HCT116 (cell line): ENCODE measurements around the gene TMEM175. TPM values are rescaled to one million over a fixed set of nuclear protein-coding genes. Genes with fewer than 3 reads are reported as not detected.

Experiments
- ATAC-seq: fragments of 200-7000 bp; cut with Tn5 transposase; 2 replicates; pipeline ENCODE4 v1.9.1; 2020; ENCODE audit warnings: mild to moderate bottlenecking, moderate library complexity
- BruUV-seq: library from RNA; stranded (reverse); fragments of 400-500 nt; replicated peaks from 2 replicates; lab custom pipeline; 2021; lab: Mats Ljungman, UMichigan
- CTCF ChIA-PET: fragments of 300-600 bp; sonication (Branson Sonifier 250); formaldehyde crosslinking; loops from one replicate; lab custom pipeline; 2021; ENCODE audit warnings: antibody characterized with exemption; lab: Charles Lee
- POLR2A ChIA-PET: fragments of 300-600, 350-600 bp; sonication (Branson Sonifier 250); formaldehyde crosslinking; loops from one replicate; lab custom pipeline; 2021; ENCODE audit warnings: antibody characterized with exemption; lab: Charles Lee
- RAD21 ChIA-PET, 2 experiments: fragments of 300-600 bp; sonication (Branson Sonifier 250); formaldehyde crosslinking; loops; one replicate each; lab custom pipeline; 2023; ENCODE audit warnings: low total read pairs in 2 of 2; ENCODE audit not compliant: uncharacterized antibody in 2 of 2, unreplicated experiment in 2 of 2, low non-redundant PET in 1 of 2; lab: Charles Lee
- DNase-seq: peaks from one replicate; pipeline ENCODE4 v3.0.0-alpha.2; 2010; ENCODE audit warnings: low read depth, low spot score
- H2AFZ ChIP-seq: fragments of 200-600 bp; shearing (Covaris generic), sonication (generic); 2 replicates; pipeline ENCODE4 v1.6.1; 2017; ENCODE audit warnings: low read depth, mixed run types, mixed read lengths, antibody characterized with exemption, low read length; ENCODE audit not compliant: poor library complexity, severe bottlenecking
- H3K27ac ChIP-seq: 2 replicates; pipeline ENCODE4 v1.5.1; 2012; ENCODE audit warnings: low read depth, low read length
- H3K27me3 ChIP-seq: fragments of 200-600 bp; sonication (generic); 2 replicates; pipeline ENCODE4 v1.6.1; 2016; ENCODE audit warnings: mixed run types, low read length, mixed read lengths; ENCODE audit not compliant: insufficient read depth
- H3K36me3 ChIP-seq, 2 experiments: fragments of 200-500 bp in 1 of 2; fragments of 200-600 bp in 1 of 2; sonication (Bioruptor generic) in 1 of 2; sonication (generic) in 1 of 2; 2 replicates each; pipeline versions ENCODE4 v1.5.1 to v1.6.1; 2014 to 2016; ENCODE audit warnings: low read length in 2 of 2, inconsistent platforms in 1 of 2, mixed read lengths in 1 of 2, mixed run types in 1 of 2; ENCODE audit not compliant: insufficient read depth in 2 of 2, control insufficient read depth in 1 of 2
- H3K4me1 ChIP-seq, 2 experiments: fragments of 200-600 bp in 1 of 2; sonication (generic) in 1 of 2; 2 replicates each; pipeline versions ENCODE4 v1.5.1 to v1.6.1; 2012 to 2017; ENCODE audit warnings: low read length in 2 of 2, inconsistent platforms in 1 of 2, mild to moderate bottlenecking in 1 of 2, mixed read lengths in 1 of 2, mixed run types in 1 of 2, moderate library complexity in 1 of 2; ENCODE audit not compliant: insufficient read depth in 2 of 2, control insufficient read depth in 1 of 2
- H3K4me2 ChIP-seq: fragments of 200-600 bp; sonication (generic); 2 replicates; pipeline ENCODE4 v1.6.1; 2017; ENCODE audit warnings: mixed run types, low read length, mixed read lengths
- H3K4me3 ChIP-seq, 2 experiments: fragments of 200-600 bp in 1 of 2; sonication (generic) in 1 of 2; replicated peaks in 1 of 2; 2 replicates each; pipeline ENCODE4 v1.5.1; 2011 to 2016; ENCODE audit warnings: low read length in 2 of 2, control low read depth in 1 of 2, low read depth in 1 of 2, mild to moderate bottlenecking in 1 of 2, mixed read lengths in 1 of 2, mixed run types in 1 of 2
- H3K79me2 ChIP-seq: fragments of 200-600 bp; sonication (generic); 2 replicates; pipeline ENCODE4 v1.6.1; 2017; ENCODE audit warnings: mild to moderate bottlenecking, mixed run types, low read length, moderate library complexity, mixed read lengths; ENCODE audit not compliant: insufficient read depth
- H3K9ac ChIP-seq: fragments of 200-600 bp; sonication (generic); 2 replicates; pipeline ENCODE4 v1.6.1; 2016; ENCODE audit warnings: low read length, mixed read lengths
- H3K9me2 ChIP-seq: fragments of 200-600 bp; sonication (generic), shearing (Covaris generic); 2 replicates; pipeline ENCODE4 v1.6.1; 2017; ENCODE audit warnings: mixed run types, mild to moderate bottlenecking, moderate library complexity; ENCODE audit not compliant: insufficient read depth
- H3K9me3 ChIP-seq, 2 experiments: fragments of 200-500 bp in 1 of 2; fragments of 200-600 bp in 1 of 2; sonication (Bioruptor generic) in 1 of 2; sonication (generic) in 1 of 2; 2 replicates each; pipeline ENCODE4 v1.6.1; 2014 to 2017; ENCODE audit warnings: low read length in 2 of 2, mixed read lengths in 2 of 2, inconsistent platforms in 1 of 2, low read depth in 1 of 2, mild to moderate bottlenecking in 1 of 2, mixed run types in 1 of 2, moderate library complexity in 1 of 2; ENCODE audit not compliant: control insufficient read depth in 1 of 2, insufficient read depth in 1 of 2
- H4K20me1 ChIP-seq: fragments of 200-600 bp; sonication (generic), shearing (Covaris generic); 2 replicates; pipeline ENCODE4 v1.6.1; 2017; ENCODE audit warnings: mixed run types, mild to moderate bottlenecking, moderate library complexity; ENCODE audit not compliant: insufficient read depth
- ATF3 ChIP-seq: IDR thresholded peaks from 2 replicates; pipeline ENCODE4 v1.6.1; 2012
- CBX3 ChIP-seq: IDR thresholded peaks from 2 replicates; pipeline ENCODE4 v1.6.1; 2012; ENCODE audit warnings: low read depth
- CTCF ChIP-seq, 3 experiments: fragments of 200-600 bp in 1 of 3; sonication (generic) in 1 of 3; IDR thresholded peaks in 2 of 3; conservative IDR thresholded peaks in 1 of 3; 2 replicates each; pipeline ENCODE4 v1.5.1; 2012 to 2017; ENCODE audit warnings: low read depth in 2 of 3, low read length in 2 of 3, antibody characterized with exemption in 1 of 3, borderline replicate concordance in 1 of 3, control low read depth in 1 of 3, mild to moderate bottlenecking in 1 of 3, mixed read lengths in 1 of 3, mixed run types in 1 of 3, moderate library complexity in 1 of 3; ENCODE audit not compliant: insufficient read depth in 1 of 3
- ELF1 ChIP-seq: IDR thresholded peaks from 2 replicates; pipeline ENCODE4 v1.6.1; 2012; ENCODE audit warnings: low read depth, borderline replicate concordance
- EZH2 ChIP-seq: fragments of 200-600 bp; sonication (generic); IDR thresholded peaks from 2 replicates; pipeline ENCODE4 v1.6.1; 2017; ENCODE audit warnings: antibody characterized with exemption, mixed run types
- FOSL1 ChIP-seq: IDR thresholded peaks from 2 replicates; pipeline ENCODE4 v1.6.1; 2012; ENCODE audit warnings: low read depth
- MAX ChIP-seq: IDR thresholded peaks from 2 replicates; pipeline ENCODE4 v1.6.1; 2012
- POLR2AphosphoS5 ChIP-seq: IDR thresholded peaks from 2 replicates; pipeline ENCODE4 v1.6.1; 2011; ENCODE audit warnings: mild to moderate bottlenecking, low read depth, low read length, moderate library complexity
- SP1 ChIP-seq: IDR thresholded peaks from 2 replicates; pipeline ENCODE4 v1.6.1; 2012; ENCODE audit warnings: low read depth
- SRF ChIP-seq: IDR thresholded peaks from 2 replicates; pipeline ENCODE4 v1.6.1; 2012; ENCODE audit warnings: low read depth
- TCF7L2 ChIP-seq: IDR thresholded peaks from 2 replicates; pipeline ENCODE4 v1.7.0; 2011; ENCODE audit warnings: borderline replicate concordance, inconsistent platforms; ENCODE audit not compliant: insufficient read depth, insufficient read length; ENCODE audit errors: extremely low read depth
- YY1 ChIP-seq: IDR thresholded peaks from 2 replicates; pipeline ENCODE4 v1.6.1; 2011; ENCODE audit warnings: low read length, low read depth, moderate library complexity, mild to moderate bottlenecking; ENCODE audit not compliant: insufficient replicate concordance; ENCODE audit errors: extremely low read depth
- ZNF274 ChIP-seq: fragments of 200-500 bp; sonication (Bioruptor generic); IDR thresholded peaks from 2 replicates; pipeline ENCODE4 v1.6.1; 2014; ENCODE audit warnings: mild to moderate bottlenecking, low read depth, low read length, inconsistent platforms
- intact Hi-C: fragments of 100-400 bp; cut with micrococcal nuclease; formaldehyde crosslinking; loops from 2 replicates; pipeline ENCODE4 v1.10.0; 2022
- total RNA-seq: library from RNA; stranded (reverse); gene quantifications from one replicate; pipeline ENCODE4 v1.2.1, GENCODE V29; 2021; ENCODE audit not compliant: unreplicated experiment

TMEM175 gene
- total RNA-seq, 1 experiment from 2014 or later: 17.5 TPM

DNA sequence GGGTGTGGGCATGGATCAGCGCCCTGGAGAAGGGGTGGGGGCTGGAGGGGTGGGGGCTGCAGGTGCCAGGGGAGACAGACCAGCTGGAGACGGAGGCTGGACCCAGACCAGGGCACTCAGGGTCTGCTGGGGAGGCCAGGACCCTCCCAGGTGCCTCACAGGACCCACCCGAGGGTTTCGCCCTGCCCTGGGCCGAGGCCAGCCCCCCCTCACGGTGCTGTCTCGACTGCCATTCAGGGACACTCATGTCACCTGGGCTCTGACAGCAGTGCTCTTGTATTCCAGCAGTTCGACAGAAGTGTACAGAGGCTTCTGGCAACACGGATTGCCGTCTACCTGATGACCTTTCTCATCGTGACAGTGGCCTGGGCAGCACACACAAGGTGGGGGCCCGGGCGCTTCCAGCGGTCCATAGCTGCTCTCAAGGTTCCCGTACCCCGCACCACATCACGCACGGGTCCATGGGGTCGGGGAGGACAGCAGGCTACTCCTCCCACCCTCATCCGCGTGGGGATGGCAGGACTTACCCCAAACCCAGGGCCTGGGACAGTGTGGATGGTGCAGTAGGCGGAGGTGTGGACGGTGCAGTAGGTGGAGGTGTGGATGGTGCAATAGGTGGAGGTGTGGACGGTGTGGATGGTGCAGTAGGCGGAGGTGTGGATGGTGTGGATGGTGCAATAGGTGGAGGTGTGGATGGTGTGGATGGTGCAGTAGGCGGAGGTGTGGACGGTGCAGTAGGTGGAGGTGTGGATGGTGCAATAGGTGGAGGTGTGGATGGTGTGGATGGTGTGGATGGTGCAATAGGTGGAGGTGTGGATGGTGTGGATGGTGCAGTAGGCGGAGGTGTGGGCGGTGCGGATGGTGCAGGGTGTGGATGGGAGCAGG is 18.1 kb downstream of the TMEM175 start:
- Histone ChIP-seq H3K9me3 (no peaks in the 10 kb centered on the region), H3K4me3 (no peak overlapping the region), H3K4me2 (no peak overlapping the region), H3K27ac (no peak overlapping the region), H3K4me1 (no peaks in the 10 kb centered on the region), H2AFZ (no peak overlapping the region), H3K9me2 (no peaks in the 10 kb centered on the region), H3K36me3 (no peaks in the 10 kb centered on the region), H3K79me2 (no peaks in the 10 kb centered on the region), H3K27me3 (no peaks in the 10 kb centered on the region), H3K9ac (no peak overlapping the region), H4K20me1 (no peaks in the 10 kb centered on the region)
- TF ChIP-seq ATF3 (no peak), SP1 (no peak), TCF7L2 (no peak), ELF1 (no peak), SRF (no peak), EZH2 (no peak), POLR2AphosphoS5 (no peak), CBX3 (no peak), YY1 (no peak), ZNF274 (no peak), CTCF (IDR thresholded peaks at IDR 0.05 in 2 of 3, conservative IDR thresholded peaks at IDR 0.05 in 1 of 3; ENCODE audit: borderline replicate concordance in 1 of 3, insufficient read depth in 1 of 3, low read depth in 2 of 3, low read length in 2 of 3) (no peak), MAX (no peak), FOSL1 (no peak)
- DNase-seq (no peak), ATAC-seq (no peak)
- ChIA-PET POLR2A (no interaction called here), CTCF (no interaction called here), RAD21 (no interaction called here)
- intact Hi-C loops: no loop called here
- no TSS peak for BruUV-seq
